Stomach (tissue), 9 donors: Measurements from ENCODE around the gene PTPA. TPM values are rescaled to one million over a fixed set of nuclear protein-coding genes. Genes with fewer than 3 reads are reported as not detected.

ENCODE experiments used
- DNase-seq, 2 donors: peaks; one replicate each; pipeline versions ENCODE4 v3.0.0 to v3.0.0-alpha.2; 2013 to 2019
- H3K27ac ChIP-seq, 5 donors: fragments of 200-600 bp in 4 of 5; sonication (generic) in 4 of 5; one replicate each; pipeline ENCODE4 v1.5.1; 2013 to 2019; ENCODE audit warnings: mild to moderate bottlenecking in 1 of 5, moderate library complexity in 1 of 5
- H3K27me3 ChIP-seq, 3 donors: fragments of 200-600 bp; sonication (generic); one replicate each; pipeline ENCODE4 v1.5.1; 2017 to 2019; ENCODE audit warnings: mixed run types in 1 of 3
- H3K36me3 ChIP-seq, 4 donors: fragments of 200-600 bp; sonication (generic); 1 replicate in 3 of 4; 2 replicates in 1 of 4; pipeline ENCODE4 v1.5.1; 2016 to 2019
- H3K4me1 ChIP-seq, 4 donors: fragments of 200-600 bp; sonication (generic); one replicate each; pipeline ENCODE4 v1.5.1; 2016 to 2019
- H3K4me3 ChIP-seq, 4 donors: fragments of 200-600 bp; sonication (generic) in 3 of 4; one replicate each; pipeline ENCODE4 v1.5.1; 2016 to 2019; ENCODE audit warnings: mild to moderate bottlenecking in 1 of 4
- H3K9me3 ChIP-seq, 4 donors: fragments of 200-600 bp; sonication (generic); one replicate each; pipeline ENCODE4 v1.5.1; 2016 to 2019
- CTCF ChIP-seq, 7 experiments: fragments of 450-650 bp in 4 of 7; fragments of 200-600 bp in 3 of 7; sonication (generic) in 3 of 7; IDR thresholded peaks; one replicate each; pipeline ENCODE4 v1.5.1; 2016 to 2019; ENCODE audit warnings: antibody characterized with exemption in 7 of 7, control low read depth in 2 of 7, mild to moderate bottlenecking in 1 of 7
- EP300 ChIP-seq: sonication (generic); formaldehyde crosslinking; IDR thresholded peaks from one replicate; pipeline ENCODE4 v1.6.1; 2017; ENCODE audit warnings: antibody characterized with exemption
- POLR2A ChIP-seq, 4 donors: fragments of 450-650 bp; IDR thresholded peaks; one replicate each; pipeline ENCODE4 v1.6.1; 2016; ENCODE audit warnings: antibody characterized with exemption in 4 of 4, control low read depth in 2 of 4, mild to moderate bottlenecking in 1 of 4, moderate library complexity in 1 of 4
- POLR2AphosphoS5 ChIP-seq, 3 donors: sonication (generic); formaldehyde crosslinking; IDR thresholded peaks; one replicate each; pipeline ENCODE4 v1.6.1; 2016; ENCODE audit warnings: antibody characterized with exemption in 3 of 3
- WGBS, 5 donors: extraction: QIAGEN DNeasy Blood & Tissue Kit in 3 of 5; methylation state at CpG; one replicate each; pipeline versions ENCODE4 v1.1.5 to v1.1.7; 2013 to 2018; 5-methylcytosine and 5-hydroxymethylcytosine counted together
- intact Hi-C: fragments of 100-400 bp; cut with DNase I; formaldehyde crosslinking; loops from one replicate; pipeline ENCODE4 v1.15.1; 2023; ENCODE audit warnings: low total_unique reads
- polyA plus RNA-seq, 3 donors: library from polyadenylated mRNA; stranded (reverse); fragments of 200-250 nt; gene quantifications; one replicate each; pipeline ENCODE4 v1.2.3, GENCODE V29; 2013
- total RNA-seq, 5 donors: library from RNA; depleted of rRNA; stranded (reverse); fragments of >200 nt; gene quantifications; one replicate each; pipeline versions ENCODE4 v1.1.0 to v1.2.3, GENCODE V29; 2014 to 2016
- donor health status: healthy with polysubstance abuse.
- donor health status: Bipolar disorder and iron deficiency.
- donor health status: healthy.

PTPA gene
- total and polyA plus RNA-seq, 8 donors, result 12.3 to 118 (median 73.6) TPM

- Histone ChIP-seq H3K27ac (peak overlapping the region in 4 of 5 donors; percentile 78 to 91 (median 87)), H3K4me1 (peaks cover 16 to 61% (median 43%) of the 10 kb centered on the region in 4 donors), H3K9me3 (no peaks in the 10 kb centered on the region), H3K4me3 (peak overlapping the region in 3 of 4 donors; percentile 71 to 90 (median 82)), H3K36me3 (peaks cover 2 to 10% (median 6%) of the 10 kb centered on the region in 4 donors), H3K27me3 (no peaks in the 10 kb centered on the region)
- 83 to 85% (median 84%) methylated on average over 12 to 13 of the region's 13 CpGs for WGBS, 5 donors
- no peak for DNase-seq
- no peak for TF ChIP-seq EP300
- intact Hi-C loops, result no loop called here
Observed at GRCh38 chr9:129079829-129080228, 31.4 kb upstream of the PTPA start.

GRCh38 chr9:129080298-129080600 lies 31.0 kb upstream of the PTPA start:
- Histone ChIP-seq H3K4me1 (peaks cover 16 to 61% (median 43%) of the 10 kb centered on the region in 4 donors), H3K4me3 (peak overlapping the region; percentile 71 to 90 (median 78)), H3K9me3 (no peaks in the 10 kb centered on the region), H3K27ac (peak overlapping the region; percentile 47 to 91 (median 86)), H3K36me3 (peaks cover 7 to 14% (median 10%) of the 10 kb centered on the region in 4 donors), H3K27me3 (no peaks in the 10 kb centered on the region)
- WGBS, 5 donors, result 4 to 7% (median 4%) methylated on average over 12 of the region's 12 CpGs
- intact Hi-C loops, result no loop called here
- TF ChIP-seq CTCF (IDR thresholded peaks at IDR 0.05) (no peak), EP300 (no peak), POLR2AphosphoS5 (IDR thresholded peaks at IDR 0.05) (no peak), POLR2A (IDR thresholded peaks at IDR 0.05) (no peak)
- no peak for DNase-seq

- H3K36me3 ChIP-seq, result peaks cover 11 to 19% (median 16%) of the 10 kb centered on the region in 4 donors
- H3K4me1 ChIP-seq, result peaks cover 16 to 61% (median 43%) of the 10 kb centered on the region in 4 donors
- DNase-seq, result peak; percentile 99 to 100
- H3K4me3 ChIP-seq, result peak within 1 kb of the TSS; percentile 71 to 90 (median 78)
- WGBS, 5 donors, result 0 to 1% (median 0%) methylated on average over 27 to 70 of the region's 70 CpGs
- peak within 1 kb of the TSS; percentile 82 to 91 (median 86) for H3K27ac ChIP-seq
- H3K9me3 ChIP-seq, result no peaks in the 10 kb centered on the region
- TF ChIP-seq POLR2AphosphoS5 (IDR thresholded peaks at IDR 0.05) (peak in 2 of 3 donors; percentile 65 to 85), POLR2A (IDR thresholded peaks at IDR 0.05) (no peak), CTCF (IDR thresholded peaks at IDR 0.05) (no peak), EP300 (no peak)
- intact Hi-C loops, result no loop called here
- H3K27me3 ChIP-seq, result no peaks in the 10 kb centered on the region
Observed at GRCh38 chr9:129080601-129081387, 30.4 kb upstream of the PTPA start, which contains the start of gene DOLPP1. TSS of gene DOLPP1 (plus strand) at chr9:129081111. CDS start at chr9:129081132, 21 bp downstream.

GRCh38 chr9:129081388-129081904 lies 29.8 kb upstream of the PTPA start:
- WGBS, 5 donors, result 1 to 3% (median 2%) methylated on average over 7 to 30 of the region's 30 CpGs
- no peak for DNase-seq
- Histone ChIP-seq H3K27me3 (no peaks in the 10 kb centered on the region), H3K4me1 (peaks cover 16 to 57% (median 39%) of the 10 kb centered on the region in 4 donors), H3K4me3 (peak overlapping the region; percentile 71 to 90 (median 78)), H3K9me3 (no peaks in the 10 kb centered on the region), H3K36me3 (peaks cover 17 to 26% (median 22%) of the 10 kb centered on the region in 4 donors), H3K27ac (peak overlapping the region; percentile 82 to 91 (median 86))
- intact Hi-C loops, result no loop called here
- no peak for TF ChIP-seq CTCF (IDR thresholded peaks at IDR 0.05)
- no peak for TF ChIP-seq POLR2AphosphoS5 (IDR thresholded peaks at IDR 0.05)
- TF ChIP-seq POLR2A (IDR thresholded peaks at IDR 0.05), result no peak
- no peak for TF ChIP-seq EP300
